H9 (cell line): ENCODE results near the gene PPP1R13L. TPM values are rescaled to one million over a fixed set of nuclear protein-coding genes. Genes with fewer than 3 reads are reported as not detected.

Experiments used
- DNase-seq: peaks from one replicate; pipeline ENCODE4 v3.0.0-alpha.2; 2017
- H2AFZ ChIP-seq: one replicate; pipeline ENCODE4 v1.6.1; 2013; ENCODE audit warnings: mild to moderate bottlenecking, low read length, control low read depth, moderate library complexity
- H2AK5ac ChIP-seq: 2 replicates; pipeline ENCODE4 v1.6.1; 2013; ENCODE audit warnings: low read length, control low read depth, mixed read lengths; ENCODE audit not compliant: insufficient read length
- H2BK120ac ChIP-seq: one replicate; pipeline ENCODE4 v1.6.1; 2013; ENCODE audit warnings: low read depth, mild to moderate bottlenecking, low read length, control low read depth, inconsistent platforms; ENCODE audit not compliant: poor library complexity, severe bottlenecking
- H2BK12ac ChIP-seq: 2 replicates; pipeline ENCODE4 v1.6.1; 2013; ENCODE audit warnings: low read length, control low read depth, mixed read lengths, low read depth; ENCODE audit not compliant: insufficient read length
- H2BK15ac ChIP-seq: 2 replicates; pipeline ENCODE4 v1.6.1; 2013; ENCODE audit warnings: low read depth, low read length, control low read depth
- H2BK20ac ChIP-seq: one replicate; pipeline ENCODE4 v1.6.1; 2013; ENCODE audit warnings: low read depth, mild to moderate bottlenecking, low read length, control low read depth, inconsistent platforms; ENCODE audit not compliant: poor library complexity, severe bottlenecking
- H2BK5ac ChIP-seq: 2 replicates; pipeline ENCODE4 v1.6.1; 2013; ENCODE audit warnings: low read length, control low read depth, mixed read lengths; ENCODE audit not compliant: insufficient read length
- H3K14ac ChIP-seq: 2 replicates; pipeline ENCODE4 v1.6.1; 2013; ENCODE audit warnings: low read length, control low read depth; ENCODE audit not compliant: insufficient read depth
- H3K18ac ChIP-seq: 2 replicates; pipeline ENCODE4 v1.6.1; 2013; ENCODE audit warnings: low read depth, mild to moderate bottlenecking, mixed read lengths, low read length, control low read depth; ENCODE audit not compliant: insufficient read length
- H3K23ac ChIP-seq: 2 replicates; pipeline ENCODE4 v1.6.1; 2013; ENCODE audit warnings: low read length, control low read depth, mixed read lengths, low read depth; ENCODE audit not compliant: insufficient read length
- H3K23me2 ChIP-seq: 2 replicates; pipeline ENCODE4 v1.6.1; 2013; ENCODE audit warnings: low read depth, mild to moderate bottlenecking, mixed read lengths, low read length, control low read depth; ENCODE audit not compliant: insufficient read length, poor library complexity, severe bottlenecking
- H3K27ac ChIP-seq: 2 replicates; pipeline ENCODE4 v1.5.1; 2013; ENCODE audit warnings: low read length, control low read depth, mixed read lengths, low read depth; ENCODE audit not compliant: insufficient read length
- H3K27me3 ChIP-seq: 2 replicates; pipeline ENCODE4 v1.6.1; 2013; ENCODE audit warnings: low read length, control low read depth, inconsistent platforms; ENCODE audit not compliant: insufficient read depth
- H3K4ac ChIP-seq: 2 replicates; pipeline ENCODE4 v1.6.1; 2013; ENCODE audit warnings: low read depth, mild to moderate bottlenecking, control low read depth, inconsistent platforms, low read length, moderate library complexity
- H3K4me1 ChIP-seq: 2 replicates; pipeline ENCODE4 v1.6.1; 2013; ENCODE audit warnings: low read length, control low read depth, inconsistent platforms; ENCODE audit not compliant: insufficient read depth
- H3K4me2 ChIP-seq: 2 replicates; pipeline ENCODE4 v1.6.1; 2013; ENCODE audit warnings: low read length, control low read depth, mixed read lengths; ENCODE audit not compliant: insufficient read length, insufficient read depth
- H3K56ac ChIP-seq: 2 replicates; pipeline ENCODE4 v1.6.1; 2013; ENCODE audit warnings: low read depth, mild to moderate bottlenecking, mixed read lengths, low read length, control low read depth; ENCODE audit not compliant: insufficient read length
- H3K79me1 ChIP-seq: 2 replicates; pipeline ENCODE4 v1.6.1; 2013; ENCODE audit warnings: low read depth, mild to moderate bottlenecking, moderate library complexity, low read length, control low read depth, inconsistent platforms; ENCODE audit not compliant: insufficient read depth, poor library complexity, severe bottlenecking
- H3K79me2 ChIP-seq: 2 replicates; pipeline ENCODE4 v1.6.1; 2013; ENCODE audit warnings: low read length, control low read depth, inconsistent platforms; ENCODE audit not compliant: insufficient read depth
- H3K9ac ChIP-seq: 2 replicates; pipeline ENCODE4 v1.6.1; 2013; ENCODE audit warnings: low read length, control low read depth, mixed read lengths; ENCODE audit not compliant: insufficient read length; ENCODE audit errors: extremely low read depth
- H3K9me3 ChIP-seq: one replicate; pipeline ENCODE4 v1.6.1; 2013; ENCODE audit warnings: low read depth, low read length, inconsistent platforms; ENCODE audit not compliant: control insufficient read depth
- H3T11ph ChIP-seq: one replicate; pipeline ENCODE4 v1.6.1; 2013; ENCODE audit warnings: mild to moderate bottlenecking, low read length, control low read depth, inconsistent platforms
- H4K20me1 ChIP-seq: one replicate; pipeline ENCODE4 v1.6.1; 2013; ENCODE audit not compliant: control insufficient read depth, insufficient read length, insufficient read depth
- H4K5ac ChIP-seq: 2 replicates; pipeline ENCODE4 v1.6.1; 2013; ENCODE audit warnings: low read depth, mild to moderate bottlenecking, mixed read lengths, low read length, control low read depth; ENCODE audit not compliant: insufficient read length
- H4K8ac ChIP-seq: replicated peaks from 2 replicates; pipeline ENCODE4 v1.6.1; 2013; ENCODE audit warnings: low read length, control low read depth, mixed read lengths, low read depth; ENCODE audit not compliant: insufficient read length
- H4K91ac ChIP-seq: 2 replicates; pipeline ENCODE4 v1.6.1; 2013; ENCODE audit warnings: low read depth, mild to moderate bottlenecking, moderate library complexity, mixed read lengths, low read length, control low read depth; ENCODE audit not compliant: insufficient read length
- H3K27ac Mint-ChIP-seq, 3 experiments: 2 replicates in 2 of 3; 3 replicates in 1 of 3; pipeline ENCODE4 v1.8.0; 2020 to 2021; ENCODE audit warnings: mixed read lengths in 3 of 3, mild to moderate bottlenecking in 1 of 3, moderate library complexity in 1 of 3
- H3K27me3 Mint-ChIP-seq: 2 replicates; pipeline ENCODE4 v1.8.0; 2021; ENCODE audit warnings: low read depth, mild to moderate bottlenecking, moderate library complexity, mixed read lengths
- H3K36me3 Mint-ChIP-seq, 3 experiments: 2 replicates in 2 of 3; 3 replicates in 1 of 3; pipeline ENCODE4 v1.8.0; 2020 to 2021; ENCODE audit warnings: low read depth in 3 of 3, mixed read lengths in 3 of 3; ENCODE audit not compliant: insufficient read depth in 1 of 3
- H3K4me1 Mint-ChIP-seq, 2 experiments: 2 replicates each; pipeline ENCODE4 v1.8.0; 2020; ENCODE audit warnings: mixed read lengths in 2 of 2
- H3K4me3 Mint-ChIP-seq, 2 experiments: 2 replicates in 1 of 2; 3 replicates in 1 of 2; pipeline ENCODE4 v1.8.0; 2020 to 2021; ENCODE audit warnings: mild to moderate bottlenecking in 2 of 2, mixed read lengths in 2 of 2, moderate library complexity in 1 of 2
- H3K9me3 Mint-ChIP-seq, 2 experiments: 2 replicates in 1 of 2; 3 replicates in 1 of 2; pipeline ENCODE4 v1.8.0; 2020; ENCODE audit warnings: mild to moderate bottlenecking in 2 of 2, mixed read lengths in 2 of 2, moderate library complexity in 1 of 2
- WGBS: extraction: QIAGEN DNeasy Blood & Tissue Kit; methylation state at CpG from one replicate; pipeline ENCODE4 v1.1.7; 2013; ENCODE audit warnings: missing lambda C conversion rate, low lambda C conversion rate, mixed read lengths; ENCODE audit not compliant: insufficient read length; ENCODE audit errors: extremely low coverage; 5-methylcytosine and 5-hydroxymethylcytosine counted together
- total RNA-seq: library from RNA; stranded (reverse); gene quantifications from 2 replicates; pipeline ENCODE4 v1.2.1, GENCODE V29; 2021
- TF ChIP-seq, protein P1 (sequence below): fragments of 200-600 bp; sonication (generic); conservative IDR thresholded peaks from 3 replicates; pipeline ENCODE4 v1.8.0; 2021; ENCODE audit warnings: antibody characterized with exemption, mild to moderate bottlenecking

The PPP1R13L gene
- total RNA-seq, 1 experiment from 2014 or later: 42.6 TPM

DNA sequence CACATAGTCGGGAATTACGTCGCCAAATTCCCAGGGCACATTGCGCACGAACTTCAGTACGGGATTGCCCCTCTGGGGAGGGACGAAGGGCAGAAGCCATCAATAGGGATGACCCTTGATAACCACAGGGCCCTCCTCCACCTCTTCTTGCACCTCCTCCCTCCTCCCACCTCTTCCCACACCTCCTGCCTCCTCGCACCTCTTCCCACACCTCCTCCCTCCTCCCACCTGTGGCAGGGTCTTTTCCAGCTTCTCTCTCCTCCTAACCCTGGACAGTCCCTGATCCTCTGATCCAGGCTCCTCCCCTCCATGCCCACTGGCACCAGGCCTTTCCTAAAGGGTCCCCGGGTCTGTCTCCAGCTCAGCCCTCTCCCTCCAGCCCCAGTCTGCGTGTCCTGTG is 15.5 kb upstream of the PPP1R13L start:
- H3K27ac Mint-ChIP-seq: no peak overlapping the region
- no peak overlapping the region for H2BK5ac ChIP-seq
- no peak overlapping the region for H4K5ac ChIP-seq
- no peaks in the 10 kb centered on the region for H4K20me1 ChIP-seq
- H3K79me2 ChIP-seq: no peaks in the 10 kb centered on the region
- no peak for DNase-seq
- H2AK5ac ChIP-seq: no peak overlapping the region
- no peaks in the 10 kb centered on the region for H3K9me3 ChIP-seq
- H3K18ac ChIP-seq: no peak overlapping the region
- H2AFZ ChIP-seq: no peak overlapping the region
- no CpG with 5 or more reads among the region's 10 CpGs for WGBS
- no peak overlapping the region for H3K27ac ChIP-seq
- no peak overlapping the region for H3T11ph ChIP-seq
- no peak overlapping the region for H2BK20ac ChIP-seq
- H4K8ac ChIP-seq: no peak overlapping the region
- H3K4me2 ChIP-seq: no peak overlapping the region
- no peak overlapping the region for H3K14ac ChIP-seq
- no peak overlapping the region for H3K9ac ChIP-seq
- H3K36me3 Mint-ChIP-seq: peaks cover 18 to 46% (median 45%) of the 10 kb centered on the region in 3 experiments
- peaks cover 10% of the 10 kb centered on the region for H3K23me2 ChIP-seq
- no peak overlapping the region for H2BK15ac ChIP-seq
- H2BK120ac ChIP-seq: no peak overlapping the region
- no peaks in the 10 kb centered on the region for H3K27me3 Mint-ChIP-seq
- H3K27me3 ChIP-seq: no peaks in the 10 kb centered on the region
- H3K4ac ChIP-seq: no peak overlapping the region
- H3K56ac ChIP-seq: no peak overlapping the region
- H4K91ac ChIP-seq: no peak overlapping the region
- H2BK12ac ChIP-seq: no peak overlapping the region
- peaks cover 23 to 26% of the 10 kb centered on the region in 2 experiments for H3K4me1 Mint-ChIP-seq
- no peaks in the 10 kb centered on the region for H3K79me1 ChIP-seq
- no peak overlapping the region for H3K23ac ChIP-seq
- H3K4me3 Mint-ChIP-seq: no peak overlapping the region; a peak in 1 of 5 replicates
- TF ChIP-seq, protein P1, sequence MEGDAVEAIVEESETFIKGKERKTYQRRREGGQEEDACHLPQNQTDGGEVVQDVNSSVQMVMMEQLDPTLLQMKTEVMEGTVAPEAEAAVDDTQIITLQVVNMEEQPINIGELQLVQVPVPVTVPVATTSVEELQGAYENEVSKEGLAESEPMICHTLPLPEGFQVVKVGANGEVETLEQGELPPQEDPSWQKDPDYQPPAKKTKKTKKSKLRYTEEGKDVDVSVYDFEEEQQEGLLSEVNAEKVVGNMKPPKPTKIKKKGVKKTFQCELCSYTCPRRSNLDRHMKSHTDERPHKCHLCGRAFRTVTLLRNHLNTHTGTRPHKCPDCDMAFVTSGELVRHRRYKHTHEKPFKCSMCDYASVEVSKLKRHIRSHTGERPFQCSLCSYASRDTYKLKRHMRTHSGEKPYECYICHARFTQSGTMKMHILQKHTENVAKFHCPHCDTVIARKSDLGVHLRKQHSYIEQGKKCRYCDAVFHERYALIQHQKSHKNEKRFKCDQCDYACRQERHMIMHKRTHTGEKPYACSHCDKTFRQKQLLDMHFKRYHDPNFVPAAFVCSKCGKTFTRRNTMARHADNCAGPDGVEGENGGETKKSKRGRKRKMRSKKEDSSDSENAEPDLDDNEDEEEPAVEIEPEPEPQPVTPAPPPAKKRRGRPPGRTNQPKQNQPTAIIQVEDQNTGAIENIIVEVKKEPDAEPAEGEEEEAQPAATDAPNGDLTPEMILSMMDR: no peak
- peaks cover 2% of the 10 kb centered on the region; the same call in 1 of the 2 replicates for H3K4me1 ChIP-seq
- no peaks in the 10 kb centered on the region; a peak in 1 of 5 replicates for H3K9me3 Mint-ChIP-seq
